NCI-H2171 treated with DMSO at 0.1 percent for 48 hours (cell line): ENCODE results near the gene PDHX.
"Not testable (repeated sequence)": the region's sequence is repeated elsewhere in the genome, so short reads cannot be mapped to it uniquely, and the experiment has no call there.

Source experiments
- DNase-seq: peaks from one replicate; lab custom pipeline; 2025; lab: John Stamatoyannopoulos, UW

PDHX gene

GRCh38 chr11:34916015-34916842 lies at the start of gene PDHX, which contains the start of gene APIP:
Gene PDHX (plus strand): TSS chr11:34916618. CDS start chr11:34916656, 38 bp downstream.
Gene APIP (minus strand): TSS chr11:34916379. CDS start chr11:34916284, 95 bp downstream.
- peak; percentile 99 for DNase-seq

- DNase-seq = peak; percentile 16
These were observed 47.0 kb upstream of the PDHX start for GRCh38 chr11:34869425-34869824.

GRCh38 chr11:34870548-34871196 lies 45.7 kb upstream of the PDHX start:
- no peak for DNase-seq

GRCh38 chr11:34874202-34874601 lies 42.2 kb upstream of the PDHX start:
- DNase-seq = no peak

- DNase-seq = no peak
These were observed 38.9 kb upstream of the PDHX start for GRCh38 chr11:34877375-34877975.

GRCh38 chr11:34881900-34882299 lies 34.5 kb upstream of the PDHX start:
- no peak for DNase-seq

GRCh38 chr11:34886609-34887008 lies 29.8 kb upstream of the PDHX start:
- no peak for DNase-seq

- DNase-seq = no peak
These were observed 29.2 kb upstream of the PDHX start for GRCh38 chr11:34887260-34887659.

GRCh38 chr11:34890089-34890488 lies 26.3 kb upstream of the PDHX start:
- DNase-seq = no peak

- DNase-seq = peak; percentile 62
These were observed 25.6 kb upstream of the PDHX start for GRCh38 chr11:34890812-34891211.

- DNase-seq = no peak
These were observed 24.8 kb upstream of the PDHX start for GRCh38 chr11:34891611-34892010.

- peak; percentile 51 for DNase-seq
These were observed 23.0 kb upstream of the PDHX start for GRCh38 chr11:34893416-34893815.

GRCh38 chr11:34896191-34896590 lies 20.2 kb upstream of the PDHX start:
- DNase-seq = not testable (repeated sequence)

- DNase-seq = no peak
These were observed 19.1 kb upstream of the PDHX start for GRCh38 chr11:34897171-34897870.

- no peak for DNase-seq
These were observed 17.9 kb upstream of the PDHX start for GRCh38 chr11:34898474-34898873.

GRCh38 chr11:34899633-34900016 lies 16.8 kb upstream of the PDHX start:
- no peak for DNase-seq

GRCh38 chr11:34904421-34904955 lies 11.9 kb upstream of the PDHX start:
- DNase-seq = peak; percentile 48

- peak; percentile 70 for DNase-seq
These were observed 10.8 kb upstream of the PDHX start for GRCh38 chr11:34905666-34906065.

- no peak for DNase-seq
These were observed 8.4 kb upstream of the PDHX start for GRCh38 chr11:34907934-34908593.

GRCh38 chr11:34909415-34909814 lies 7.0 kb upstream of the PDHX start:
- DNase-seq = no peak

- DNase-seq = no peak
These were observed 6.5 kb upstream of the PDHX start for GRCh38 chr11:34909955-34910354.
